Activated T-cell treated with anti-CD3 and anti-CD28 coated beads, Interleukin-2, amount 50 U/mL, for 48 hours (primary cell): Measurements from ENCODE around the gene CCDC158.

Experiments
- DNase-seq, 2 experiments: peaks; one replicate each; pipeline ENCODE4 v3.0.0-alpha.2; 2020

The CCDC158 gene

GRCh38 chr4:76275486-76276124 lies 145.3 kb downstream of the CCDC158 start:
- DNase-seq, result no peak

GRCh38 chr4:76272999-76273398 lies 147.9 kb downstream of the CCDC158 start:
- DNase-seq, result no peak

- DNase-seq, result no peak
Observed at GRCh38 chr4:76272582-76272981, 148.4 kb downstream of the CCDC158 start.

GRCh38 chr4:76272073-76272472 lies 148.9 kb downstream of the CCDC158 start:
- no peak for DNase-seq

GRCh38 chr4:76271248-76271647 lies 149.7 kb downstream of the CCDC158 start:
- DNase-seq, result no peak

- DNase-seq, result no peak
Observed at GRCh38 chr4:76270244-76271175, 150.4 kb downstream of the CCDC158 start.

DNA sequence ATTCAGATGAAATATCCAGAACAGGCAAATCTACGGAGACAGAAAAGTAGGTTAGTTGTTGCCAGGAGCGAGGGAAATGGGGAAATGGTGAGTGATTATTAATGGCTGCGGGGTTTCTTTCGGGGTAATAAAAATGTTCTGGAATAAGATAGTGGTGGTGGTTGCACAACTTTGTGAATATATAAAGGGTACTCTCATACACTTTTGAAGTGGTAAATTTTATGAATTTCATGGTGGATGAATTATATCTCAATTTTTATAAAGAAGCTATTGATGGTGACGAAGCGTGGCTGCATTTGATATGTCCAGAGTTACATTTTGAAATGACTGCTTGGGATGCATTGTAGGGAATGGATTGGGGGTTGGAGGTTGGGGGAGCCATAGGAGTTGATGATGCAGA lies 153.1 kb downstream of the CCDC158 start:
- no peak for DNase-seq

DNA sequence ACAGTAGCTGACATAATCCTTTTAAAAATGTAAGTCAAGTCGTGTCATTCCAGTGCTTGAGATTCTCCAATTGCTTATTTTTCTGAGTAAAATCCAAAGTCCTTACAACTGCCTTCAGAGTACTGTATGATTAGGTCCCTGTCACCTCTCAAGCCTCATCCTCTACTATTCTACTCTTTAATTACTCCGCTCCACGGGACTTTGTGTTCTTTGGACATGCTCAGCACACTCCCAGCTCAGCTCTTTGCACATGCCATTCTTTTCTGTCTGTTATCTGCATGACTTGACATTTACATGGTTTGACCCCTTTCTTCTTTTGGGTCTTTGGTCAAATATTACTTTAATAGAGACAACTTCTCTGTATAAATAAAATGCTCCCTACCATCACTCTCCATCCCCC lies 154.3 kb downstream of the CCDC158 start:
- no peak for DNase-seq

- no peak for DNase-seq
Observed at GRCh38 chr4:76265631-76266218, 155.2 kb downstream of the CCDC158 start.
